ENCODE results near the gene MPP1.

DNA sequence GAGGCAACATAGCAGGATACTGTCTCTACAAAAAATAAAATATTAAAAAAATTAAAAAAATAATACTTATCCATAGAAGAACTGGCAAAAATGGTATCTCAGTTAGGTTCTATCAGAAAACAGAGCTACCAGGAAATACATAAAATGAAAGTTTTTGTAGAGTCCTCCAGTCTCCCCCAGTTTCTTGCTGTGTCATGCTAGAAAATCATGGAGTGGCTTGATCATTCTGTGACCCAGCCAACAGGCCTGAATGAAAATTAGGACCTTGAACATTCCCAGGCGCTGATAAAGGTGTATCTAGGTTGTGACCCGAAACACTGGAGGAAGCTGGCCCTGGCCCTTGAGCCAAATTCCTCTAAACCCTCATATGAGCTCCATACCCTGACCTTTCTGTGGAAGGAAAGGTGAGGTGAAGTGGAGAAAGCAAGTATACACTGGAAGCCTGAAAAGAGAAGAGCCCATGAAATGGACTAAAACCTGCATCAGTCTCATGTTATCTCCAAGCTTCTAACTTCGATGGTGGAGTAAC is 28.5 kb upstream of the MPP1 start:
- TF ChIP-seq POLR2A (IDR thresholded peaks at IDR 0.05) (no peak), POLR2AphosphoS5 (IDR thresholded peaks at IDR 0.05) (no peak)
- TF ChIP-seq, protein P1, sequence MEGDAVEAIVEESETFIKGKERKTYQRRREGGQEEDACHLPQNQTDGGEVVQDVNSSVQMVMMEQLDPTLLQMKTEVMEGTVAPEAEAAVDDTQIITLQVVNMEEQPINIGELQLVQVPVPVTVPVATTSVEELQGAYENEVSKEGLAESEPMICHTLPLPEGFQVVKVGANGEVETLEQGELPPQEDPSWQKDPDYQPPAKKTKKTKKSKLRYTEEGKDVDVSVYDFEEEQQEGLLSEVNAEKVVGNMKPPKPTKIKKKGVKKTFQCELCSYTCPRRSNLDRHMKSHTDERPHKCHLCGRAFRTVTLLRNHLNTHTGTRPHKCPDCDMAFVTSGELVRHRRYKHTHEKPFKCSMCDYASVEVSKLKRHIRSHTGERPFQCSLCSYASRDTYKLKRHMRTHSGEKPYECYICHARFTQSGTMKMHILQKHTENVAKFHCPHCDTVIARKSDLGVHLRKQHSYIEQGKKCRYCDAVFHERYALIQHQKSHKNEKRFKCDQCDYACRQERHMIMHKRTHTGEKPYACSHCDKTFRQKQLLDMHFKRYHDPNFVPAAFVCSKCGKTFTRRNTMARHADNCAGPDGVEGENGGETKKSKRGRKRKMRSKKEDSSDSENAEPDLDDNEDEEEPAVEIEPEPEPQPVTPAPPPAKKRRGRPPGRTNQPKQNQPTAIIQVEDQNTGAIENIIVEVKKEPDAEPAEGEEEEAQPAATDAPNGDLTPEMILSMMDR (IDR thresholded peaks at IDR 0.05): no peak

Measured in gastroesophageal sphincter (tissue), 3 donors.